ENCODE measurements around the gene SLC2A13.
A peak's percentile ranks its signal among the peaks of the same experiment; 100 is the strongest.

SLC2A13 gene

DNA sequence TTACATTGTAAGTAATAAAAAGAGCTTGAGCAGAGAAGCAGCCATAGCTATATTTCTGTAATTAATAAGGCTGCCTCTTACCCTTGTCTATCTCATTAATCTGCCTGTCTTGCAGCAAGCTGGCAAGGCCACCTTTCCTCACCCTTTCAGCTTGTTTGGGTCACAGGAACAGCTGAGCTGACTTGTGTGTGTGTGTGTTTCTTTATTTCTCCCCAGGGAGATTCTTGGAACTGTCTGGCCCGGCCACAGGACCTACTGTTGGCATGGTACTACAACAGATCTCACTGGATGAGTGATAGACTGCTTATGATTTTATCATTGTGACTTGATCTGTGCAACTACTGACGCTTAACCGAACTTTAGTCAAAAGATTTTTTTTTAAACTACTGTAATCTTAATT, 213.7 kb downstream of the SLC2A13 start:
- DNase-seq (ENCODE audit: low read depth), result no peak
- Histone ChIP-seq H3K4me1 (ENCODE audit: control insufficient read depth, insufficient read depth, low read length) (peaks cover 8% of the 10 kb centered on the region), H3K36me3 (ENCODE audit: control insufficient read depth, insufficient read depth, low read length, severe bottlenecking) (no peaks in the 10 kb centered on the region), H3K9ac (ENCODE audit: low read length) (no peak overlapping the region), H3K9me3 (ENCODE audit: control insufficient read depth, low read length) (no peaks in the 10 kb centered on the region), H3K4me3 (ENCODE audit: low read length) (peak overlapping the region; percentile 13), H3K27me3 (replicated peaks; ENCODE audit: control insufficient read depth, insufficient read depth, low read length) (no peaks in the 10 kb centered on the region)

DNA sequence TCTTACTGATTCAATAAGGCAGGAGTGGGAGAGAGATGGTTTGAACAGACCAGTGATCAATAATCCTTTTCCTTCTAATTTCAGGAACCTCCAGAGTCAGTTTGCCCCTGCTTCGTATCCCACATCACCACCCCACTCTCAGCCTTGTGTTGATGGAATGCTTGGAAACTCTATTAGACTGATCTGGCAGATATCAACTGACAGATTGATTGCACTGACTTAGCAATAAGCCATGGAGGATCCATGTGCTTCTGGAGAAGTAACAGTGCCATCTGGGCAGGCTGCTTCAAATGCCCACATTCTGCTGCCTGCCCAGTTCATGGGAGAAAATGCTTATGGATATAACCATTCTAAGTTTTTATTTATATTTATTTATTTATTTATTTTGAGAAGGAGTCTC, 218.0 kb downstream of the SLC2A13 start:
- Histone ChIP-seq H3K9me3 (ENCODE audit: control insufficient read depth, low read length) (no peaks in the 10 kb centered on the region), H3K36me3 (ENCODE audit: control insufficient read depth, insufficient read depth, low read length, severe bottlenecking) (no peaks in the 10 kb centered on the region), H3K4me1 (ENCODE audit: control insufficient read depth, insufficient read depth, low read length) (peaks cover 8% of the 10 kb centered on the region), H3K9ac (ENCODE audit: low read length) (no peak overlapping the region), H3K27me3 (replicated peaks; ENCODE audit: control insufficient read depth, insufficient read depth, low read length) (no peaks in the 10 kb centered on the region), H3K4me3 (ENCODE audit: low read length) (no peak overlapping the region)
- no peak for DNase-seq (ENCODE audit: low read depth)

DNA sequence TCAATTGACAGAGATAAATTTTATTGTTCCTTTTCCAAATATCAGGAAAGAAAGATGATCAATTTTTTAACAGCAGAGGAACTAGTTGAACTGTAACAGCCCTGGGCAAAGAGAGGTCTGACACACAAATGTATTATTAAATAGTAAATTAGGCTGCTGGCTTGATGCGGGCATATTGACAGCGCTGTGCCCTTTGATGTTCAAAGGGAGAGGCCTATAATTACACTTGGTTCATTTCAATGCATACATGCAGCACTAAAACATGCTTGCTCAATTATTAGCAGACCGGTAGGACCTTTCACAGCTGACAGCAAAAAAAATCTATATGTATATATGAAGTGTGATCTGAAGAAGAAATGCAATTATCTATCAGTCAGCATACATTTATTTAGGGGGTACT, 219.8 kb downstream of the SLC2A13 start:
- no peak for DNase-seq (ENCODE audit: low read depth)
- no peaks in the 10 kb centered on the region for H3K36me3 ChIP-seq (ENCODE audit: control insufficient read depth, insufficient read depth, low read length, severe bottlenecking)
- H3K4me1 ChIP-seq (ENCODE audit: control insufficient read depth, insufficient read depth, low read length), result no peaks in the 10 kb centered on the region
- no peaks in the 10 kb centered on the region for H3K9me3 ChIP-seq (ENCODE audit: control insufficient read depth, low read length)
- no peaks in the 10 kb centered on the region for H3K27me3 ChIP-seq (replicated peaks; ENCODE audit: control insufficient read depth, insufficient read depth, low read length)
- H3K9ac ChIP-seq (ENCODE audit: low read length), result no peak overlapping the region
- H3K4me3 ChIP-seq (ENCODE audit: low read length), result no peak overlapping the region

DNA sequence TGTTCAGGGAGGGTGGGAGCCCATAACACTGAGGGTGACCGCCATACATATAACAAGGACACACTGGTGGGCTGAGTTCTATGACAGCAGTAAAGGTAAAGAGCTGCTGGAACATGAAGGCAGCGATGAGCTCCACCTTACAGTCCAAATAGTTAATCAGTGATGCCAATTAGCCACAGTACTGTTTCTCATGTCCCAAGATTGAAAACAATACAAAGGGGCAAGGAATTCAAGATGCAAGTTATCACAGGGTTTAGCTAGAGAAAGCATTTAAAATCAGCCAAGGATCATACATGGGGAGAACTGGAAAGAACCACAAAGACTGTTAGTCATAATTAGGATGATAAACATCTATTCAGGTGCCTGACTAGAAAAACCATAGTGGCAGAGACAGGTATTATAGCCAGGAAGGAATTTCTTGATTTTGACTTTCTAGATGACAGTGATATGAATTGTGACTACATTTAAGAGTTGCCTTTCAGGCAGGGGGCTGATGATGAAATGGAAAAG, 221.2 kb downstream of the SLC2A13 start:
- no peak for DNase-seq (ENCODE audit: low read depth)
- H3K27me3 ChIP-seq (replicated peaks; ENCODE audit: control insufficient read depth, insufficient read depth, low read length), result no peaks in the 10 kb centered on the region
- no peak overlapping the region for H3K4me3 ChIP-seq (ENCODE audit: low read length)
- no peaks in the 10 kb centered on the region for H3K36me3 ChIP-seq (ENCODE audit: control insufficient read depth, insufficient read depth, low read length, severe bottlenecking)
- H3K9me3 ChIP-seq (ENCODE audit: control insufficient read depth, low read length), result no peaks in the 10 kb centered on the region
- no peak overlapping the region for H3K9ac ChIP-seq (ENCODE audit: low read length)
- H3K4me1 ChIP-seq (ENCODE audit: control insufficient read depth, insufficient read depth, low read length), result no peaks in the 10 kb centered on the region

DNA sequence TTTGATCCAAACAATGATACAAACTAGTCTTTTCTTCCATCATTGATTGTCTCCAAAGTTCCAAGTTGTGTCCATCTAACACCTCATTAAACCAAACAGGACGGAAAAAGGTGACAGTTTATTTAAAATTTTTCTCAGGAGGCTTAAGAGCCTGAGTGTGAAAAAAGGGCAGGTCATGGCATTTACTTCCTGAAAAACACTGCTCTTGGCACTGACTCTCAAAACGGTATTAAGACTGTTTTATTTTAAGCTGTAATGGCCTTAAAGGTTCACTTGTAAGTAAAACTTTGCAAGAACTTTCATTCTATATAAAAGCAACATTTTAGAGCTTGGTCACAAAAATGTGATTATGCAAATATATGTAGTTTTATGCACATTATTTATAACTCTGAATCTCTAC, 222.5 kb downstream of the SLC2A13 start:
- H3K4me3 ChIP-seq (ENCODE audit: low read length), result no peak overlapping the region

DNA sequence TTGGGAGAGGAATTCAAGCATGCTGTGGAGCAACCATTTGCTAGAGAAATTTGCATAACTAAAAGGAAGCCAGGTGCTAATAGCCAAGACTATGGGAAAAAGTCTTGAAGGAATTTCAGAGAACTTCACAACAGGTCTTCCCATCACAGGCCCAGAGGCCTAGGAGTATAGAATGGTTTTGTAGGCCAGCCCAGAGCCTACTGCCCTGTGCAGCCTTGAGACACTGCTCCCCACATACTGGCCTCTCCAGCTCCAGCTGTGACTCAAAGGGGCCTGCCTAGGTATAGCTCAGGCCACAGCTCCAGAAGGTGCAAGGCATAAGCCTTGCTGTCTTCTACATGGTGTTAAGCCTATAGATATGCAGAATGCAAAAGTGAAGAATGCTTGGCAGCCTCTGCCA, 227.1 kb downstream of the SLC2A13 start:
- no peak overlapping the region for H3K9ac ChIP-seq (ENCODE audit: low read length)

More for the DNA sequence above, 222.5 kb downstream of the SLC2A13 start:
- peaks cover 7% of the 10 kb centered on the region for H3K9me3 ChIP-seq (ENCODE audit: control insufficient read depth, low read length)
- no peaks in the 10 kb centered on the region for H3K36me3 ChIP-seq (ENCODE audit: control insufficient read depth, insufficient read depth, low read length, severe bottlenecking)
- H3K4me1 ChIP-seq (ENCODE audit: control insufficient read depth, insufficient read depth, low read length), result no peaks in the 10 kb centered on the region
- no peak for DNase-seq (ENCODE audit: low read depth)
- H3K27me3 ChIP-seq (replicated peaks; ENCODE audit: control insufficient read depth, insufficient read depth, low read length), result no peaks in the 10 kb centered on the region
- no peak overlapping the region for H3K9ac ChIP-seq (ENCODE audit: low read length)

DNA sequence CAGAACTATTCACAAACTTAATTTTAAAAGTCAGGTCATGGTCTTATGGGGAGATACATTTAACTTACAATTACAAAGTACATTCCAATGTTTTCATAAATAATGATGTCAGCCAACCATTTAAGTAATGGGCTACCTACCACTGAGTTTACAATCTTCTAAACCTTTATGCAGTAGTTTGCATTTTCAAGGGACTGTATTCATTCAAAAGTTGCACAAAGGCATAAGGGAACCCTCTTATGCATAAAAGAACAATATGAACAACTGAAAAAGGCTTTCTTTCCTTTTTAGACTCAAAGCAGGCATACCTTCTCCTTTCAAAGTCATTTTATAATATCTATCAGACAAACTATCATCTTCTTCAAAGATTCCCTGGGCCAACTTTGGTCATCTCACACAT, 230.2 kb downstream of the SLC2A13 start:
- H3K27me3 ChIP-seq (replicated peaks; ENCODE audit: control insufficient read depth, insufficient read depth, low read length), result no peaks in the 10 kb centered on the region
- H3K9me3 ChIP-seq (ENCODE audit: control insufficient read depth, low read length), result peaks cover 7% of the 10 kb centered on the region
- no peak for DNase-seq (ENCODE audit: low read depth)
- peaks cover 3% of the 10 kb centered on the region for H3K4me1 ChIP-seq (ENCODE audit: control insufficient read depth, insufficient read depth, low read length)
- no peak overlapping the region for H3K4me3 ChIP-seq (ENCODE audit: low read length)
- no peaks in the 10 kb centered on the region for H3K36me3 ChIP-seq (ENCODE audit: control insufficient read depth, insufficient read depth, low read length, severe bottlenecking)
- no peak overlapping the region for H3K9ac ChIP-seq (ENCODE audit: low read length)

More for the DNA sequence above, 227.1 kb downstream of the SLC2A13 start:
- DNase-seq (ENCODE audit: low read depth), result no peak
- Histone ChIP-seq H3K9me3 (ENCODE audit: control insufficient read depth, low read length) (peaks cover 7% of the 10 kb centered on the region), H3K36me3 (ENCODE audit: control insufficient read depth, insufficient read depth, low read length, severe bottlenecking) (no peaks in the 10 kb centered on the region), H3K27me3 (replicated peaks; ENCODE audit: control insufficient read depth, insufficient read depth, low read length) (no peaks in the 10 kb centered on the region), H3K4me3 (ENCODE audit: low read length) (no peak overlapping the region), H3K4me1 (ENCODE audit: control insufficient read depth, insufficient read depth, low read length) (no peaks in the 10 kb centered on the region)

DNA sequence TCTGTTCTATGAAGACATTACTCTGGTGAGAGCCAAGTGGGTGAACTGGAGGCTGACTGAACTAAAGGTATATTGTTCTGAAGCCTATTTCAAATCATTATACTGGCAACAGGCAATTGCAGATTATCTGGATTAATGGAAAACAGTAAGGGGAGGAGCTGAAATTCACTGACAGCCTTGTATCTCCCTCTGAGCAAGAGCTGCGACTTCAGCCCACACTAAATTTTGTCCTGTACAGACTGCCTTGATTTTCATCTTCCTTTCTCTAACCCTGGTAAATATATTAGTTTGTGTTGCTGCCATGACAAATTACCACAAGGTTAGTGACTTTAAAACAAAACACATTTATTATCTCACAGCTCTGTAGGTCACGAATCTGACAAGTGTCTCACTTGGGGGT, 231.1 kb downstream of the SLC2A13 start:
- Histone ChIP-seq H3K9ac (ENCODE audit: low read length) (no peak overlapping the region), H3K4me1 (ENCODE audit: control insufficient read depth, insufficient read depth, low read length) (peaks cover 3% of the 10 kb centered on the region), H3K4me3 (ENCODE audit: low read length) (no peak overlapping the region), H3K27me3 (replicated peaks; ENCODE audit: control insufficient read depth, insufficient read depth, low read length) (no peaks in the 10 kb centered on the region), H3K36me3 (ENCODE audit: control insufficient read depth, insufficient read depth, low read length, severe bottlenecking) (no peaks in the 10 kb centered on the region), H3K9me3 (ENCODE audit: control insufficient read depth, low read length) (peaks cover 7% of the 10 kb centered on the region)
- no peak for DNase-seq (ENCODE audit: low read depth)

DNA sequence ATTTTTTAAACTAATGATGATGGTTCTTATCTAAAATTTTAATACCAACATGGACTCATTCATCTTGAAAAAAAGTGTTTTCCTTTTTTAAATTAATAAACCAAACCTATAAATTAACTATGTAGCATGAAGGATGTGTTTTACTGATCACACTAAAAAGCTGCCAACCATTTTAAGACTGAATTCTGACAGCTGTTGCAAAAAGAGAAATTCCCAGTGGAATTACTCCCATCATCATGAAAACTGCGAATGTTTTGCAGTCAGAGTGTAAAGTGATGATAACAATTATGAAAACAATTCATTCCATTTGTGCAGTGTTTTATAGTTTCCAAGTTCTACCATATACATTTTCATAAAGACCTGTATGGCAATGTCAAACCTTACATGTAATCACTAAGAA, 232.8 kb downstream of the SLC2A13 start:
- Histone ChIP-seq H3K27me3 (replicated peaks; ENCODE audit: control insufficient read depth, insufficient read depth, low read length) (no peaks in the 10 kb centered on the region), H3K9ac (ENCODE audit: low read length) (no peak overlapping the region), H3K9me3 (ENCODE audit: control insufficient read depth, low read length) (no peaks in the 10 kb centered on the region), H3K4me3 (ENCODE audit: low read length) (no peak overlapping the region), H3K4me1 (ENCODE audit: control insufficient read depth, insufficient read depth, low read length) (peaks cover 3% of the 10 kb centered on the region), H3K36me3 (ENCODE audit: control insufficient read depth, insufficient read depth, low read length, severe bottlenecking) (no peaks in the 10 kb centered on the region)
- DNase-seq (ENCODE audit: low read depth), result no peak

DNA sequence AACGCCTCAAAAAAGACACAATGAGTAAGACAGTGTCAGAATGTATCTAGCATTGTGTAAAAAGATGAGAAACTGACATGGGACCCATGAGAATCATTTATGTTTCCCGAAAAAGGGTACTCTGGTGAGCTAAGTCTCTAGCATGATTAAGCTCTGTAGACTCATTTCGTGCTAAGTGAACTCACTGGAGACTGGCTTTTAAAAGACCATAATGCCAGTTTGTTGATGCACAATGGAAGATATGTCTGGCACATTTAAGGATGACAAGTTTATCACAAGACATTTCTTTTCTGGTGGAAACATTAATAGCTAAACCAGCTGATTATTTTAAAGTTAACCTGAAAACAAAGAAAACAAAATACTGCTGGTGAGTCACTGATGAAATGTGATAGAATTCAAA, 233.5 kb downstream of the SLC2A13 start:
- Histone ChIP-seq H3K4me1 (ENCODE audit: control insufficient read depth, insufficient read depth, low read length) (peaks cover 6% of the 10 kb centered on the region), H3K9ac (ENCODE audit: low read length) (no peak overlapping the region)
- peak; percentile 7 for DNase-seq (ENCODE audit: low read depth)

DNA sequence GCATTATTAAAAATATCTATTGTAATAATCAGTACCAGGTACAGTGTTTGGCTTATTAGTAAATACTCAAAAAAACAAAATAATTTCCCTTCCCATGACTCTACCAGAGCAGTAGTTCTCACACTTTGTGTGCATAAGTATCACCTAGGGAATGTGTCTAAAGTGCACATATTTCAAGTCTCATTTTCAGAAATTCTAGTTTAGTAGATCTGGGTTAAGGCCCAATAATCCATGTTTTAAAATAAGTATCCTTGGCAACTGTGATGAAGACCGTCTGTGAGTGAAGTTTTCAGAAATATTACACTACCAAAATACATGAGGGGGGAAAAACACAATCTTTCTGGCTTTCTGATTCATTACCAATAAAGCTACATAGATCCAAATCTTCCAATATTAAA, 237.6 kb downstream of the SLC2A13 start:
- Histone ChIP-seq H3K9me3 (ENCODE audit: control insufficient read depth, low read length) (no peaks in the 10 kb centered on the region), H3K36me3 (ENCODE audit: control insufficient read depth, insufficient read depth, low read length, severe bottlenecking) (no peaks in the 10 kb centered on the region), H3K27me3 (replicated peaks; ENCODE audit: control insufficient read depth, insufficient read depth, low read length) (no peaks in the 10 kb centered on the region), H3K4me3 (ENCODE audit: low read length) (no peak overlapping the region), H3K9ac (ENCODE audit: low read length) (no peak overlapping the region), H3K4me1 (ENCODE audit: control insufficient read depth, insufficient read depth, low read length) (peaks cover 7% of the 10 kb centered on the region)
- no peak for DNase-seq (ENCODE audit: low read depth)

More for the DNA sequence above, 233.5 kb downstream of the SLC2A13 start:
- no peak overlapping the region for H3K4me3 ChIP-seq (ENCODE audit: low read length)
- no peaks in the 10 kb centered on the region for H3K36me3 ChIP-seq (ENCODE audit: control insufficient read depth, insufficient read depth, low read length, severe bottlenecking)
- no peaks in the 10 kb centered on the region for H3K9me3 ChIP-seq (ENCODE audit: control insufficient read depth, low read length)
- H3K27me3 ChIP-seq (replicated peaks; ENCODE audit: control insufficient read depth, insufficient read depth, low read length), result no peaks in the 10 kb centered on the region

DNA sequence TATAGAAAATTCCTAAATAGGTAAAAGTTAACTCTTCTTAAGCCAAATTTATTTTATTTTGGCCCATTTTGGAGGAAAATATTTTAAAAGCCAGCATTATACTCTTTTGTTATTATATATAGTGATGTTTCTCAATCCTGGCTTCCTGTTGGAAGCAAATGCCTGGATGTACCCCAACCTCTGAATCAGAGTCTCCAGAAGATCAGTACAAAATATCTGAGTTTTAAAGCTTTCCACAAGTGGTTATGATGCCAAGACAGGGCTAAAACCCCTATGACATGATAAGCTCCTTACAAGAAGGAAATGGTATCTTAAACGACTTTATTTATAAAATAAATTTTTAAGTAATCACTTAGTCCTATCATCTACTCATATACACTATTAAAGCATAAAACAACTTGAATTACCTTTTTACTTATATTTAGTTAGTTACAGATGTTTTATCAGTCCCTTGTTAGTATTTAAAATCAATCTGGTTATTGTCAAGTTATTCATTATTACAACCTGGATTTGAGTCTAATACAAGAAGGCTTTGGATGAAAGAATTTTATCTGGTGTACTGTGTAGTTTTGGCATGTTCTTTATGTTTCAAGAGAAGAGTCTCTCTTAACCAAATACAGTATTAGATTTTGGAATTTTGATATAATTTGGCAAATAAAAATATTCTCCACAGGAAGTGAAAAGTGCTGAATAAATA, 238.1 kb downstream of the SLC2A13 start:
- no peak overlapping the region for H3K9ac ChIP-seq (ENCODE audit: low read length)
- no peaks in the 10 kb centered on the region for H3K27me3 ChIP-seq (replicated peaks; ENCODE audit: control insufficient read depth, insufficient read depth, low read length)
- H3K4me3 ChIP-seq (ENCODE audit: low read length), result no peak overlapping the region
- H3K36me3 ChIP-seq (ENCODE audit: control insufficient read depth, insufficient read depth, low read length, severe bottlenecking), result no peaks in the 10 kb centered on the region
- DNase-seq (ENCODE audit: low read depth), result no peak
- peaks cover 4% of the 10 kb centered on the region for H3K4me1 ChIP-seq (ENCODE audit: control insufficient read depth, insufficient read depth, low read length)
- no peaks in the 10 kb centered on the region for H3K9me3 ChIP-seq (ENCODE audit: control insufficient read depth, low read length)
